NCI-H345 treated with DMSO at 0.1 percent for 48 hours (cell line): ENCODE measurements around the gene SPINT3.
A peak's percentile ranks its signal among the peaks of the same experiment; 100 is the strongest.
"Not testable (repeated sequence)": the region's sequence is repeated elsewhere in the genome, so short reads cannot be mapped to it uniquely, and the experiment has no call there.

ENCODE experiments used
- DNase-seq: peaks from one replicate; lab custom pipeline; 2025; ENCODE audit not compliant: unreplicated experiment; lab: John Stamatoyannopoulos, UW

The SPINT3 gene

GRCh38 chr20:45503403-45503802 is 12.0 kb downstream of the SPINT3 start:
- no peak for DNase-seq

- DNase-seq, result no peak
Measured at GRCh38 chr20:45502561-45502960, 12.9 kb downstream of the SPINT3 start.

GRCh38 chr20:45501600-45501999 is 13.8 kb downstream of the SPINT3 start:
- no peak for DNase-seq

- no peak for DNase-seq
Measured at GRCh38 chr20:45500022-45500421, 15.4 kb downstream of the SPINT3 start.

GRCh38 chr20:45497971-45498494 is 17.4 kb downstream of the SPINT3 start:
- DNase-seq, result no peak

GRCh38 chr20:45496166-45496565 is 19.3 kb downstream of the SPINT3 start:
- DNase-seq, result no peak

- DNase-seq, result no peak
Measured at GRCh38 chr20:45495501-45495941, 19.9 kb downstream of the SPINT3 start.

GRCh38 chr20:45489083-45489531 is 26.3 kb downstream of the SPINT3 start:
- DNase-seq, result no peak

- DNase-seq, result no peak
Measured at GRCh38 chr20:45487231-45487635, 28.2 kb downstream of the SPINT3 start.

GRCh38 chr20:45485388-45485787 is 30.0 kb downstream of the SPINT3 start:
- DNase-seq, result no peak

- DNase-seq, result no peak
Measured at GRCh38 chr20:45484676-45485075, 30.7 kb downstream of the SPINT3 start.

GRCh38 chr20:45479822-45480221 is 35.6 kb downstream of the SPINT3 start:
- no peak for DNase-seq

- not testable (repeated sequence) for DNase-seq
Measured at GRCh38 chr20:45477530-45478148, 37.8 kb downstream of the SPINT3 start.

- DNase-seq, result not testable (repeated sequence)
Measured at GRCh38 chr20:45472286-45472685, 43.1 kb downstream of the SPINT3 start.

GRCh38 chr20:45470937-45471336 is 44.5 kb downstream of the SPINT3 start:
- DNase-seq, result no peak

GRCh38 chr20:45470262-45470931 is 45.0 kb downstream of the SPINT3 start:
- DNase-seq, result peak; percentile 45

- DNase-seq, result peak; percentile 43
Measured at GRCh38 chr20:45469336-45470261, 45.8 kb downstream of the SPINT3 start, which contains the start of gene WFDC2. WFDC2 (plus strand) TSS chr20:45469753; CDS start chr20:45469782, 29 bp downstream.

GRCh38 chr20:45467861-45468260 is 47.6 kb downstream of the SPINT3 start:
- peak; percentile 91 for DNase-seq

- DNase-seq, result no peak
Measured at GRCh38 chr20:45467172-45467571, 48.2 kb downstream of the SPINT3 start.

- DNase-seq, result no peak
Measured at GRCh38 chr20:45465491-45466266, 49.7 kb downstream of the SPINT3 start.
